A673 (cell line): Measurements from ENCODE around the gene ATP6V0C. TPM values are rescaled to one million over a fixed set of nuclear protein-coding genes. Genes with fewer than 3 reads are reported as not detected.

Experiments
- BruUV-seq: library from RNA; stranded (reverse); fragments of 400-500 nt; replicated peaks from 2 replicates; lab custom pipeline; 2021; lab: Mats Ljungman, UMichigan
- CTCF ChIA-PET: fragments of 300-600 bp; sonication (Branson Sonifier 250); formaldehyde crosslinking; loops from one replicate; lab custom pipeline; 2022; ENCODE audit warnings: antibody characterized with exemption; lab: Charles Lee
- POLR2A ChIA-PET: fragments of 300-600 bp; sonication (Branson Sonifier 250); formaldehyde crosslinking; loops from one replicate; lab custom pipeline; 2022; ENCODE audit warnings: antibody characterized with exemption; ENCODE audit not compliant: low non-redundant PET; lab: Charles Lee
- DNase-seq: peaks from one replicate; pipeline ENCODE4 v3.0.0-alpha.2; 2015; ENCODE audit warnings: low spot score
- H3K27ac ChIP-seq: fragments of 200-600 bp; sonication (generic); 2 replicates; pipeline ENCODE4 v1.5.1; 2016; ENCODE audit warnings: mixed run types, low read depth, mild to moderate bottlenecking, mixed read lengths, antibody characterized with exemption, low read length; ENCODE audit not compliant: poor library complexity, severe bottlenecking
- H3K27me3 ChIP-seq: fragments of 200-600 bp; sonication (generic); replicated peaks from 2 replicates; pipeline ENCODE4 v1.6.1; 2017; ENCODE audit warnings: mixed run types, low read depth, mild to moderate bottlenecking, mixed read lengths, antibody characterized with exemption, low read length; ENCODE audit not compliant: insufficient read depth, poor library complexity
- H3K36me3 ChIP-seq: fragments of 200-600 bp; sonication (generic); 2 replicates; pipeline ENCODE4 v1.6.1; 2016; ENCODE audit warnings: mixed run types, mild to moderate bottlenecking, mixed read lengths, antibody characterized with exemption, low read length; ENCODE audit not compliant: insufficient read depth, poor library complexity, severe bottlenecking
- H3K4me1 ChIP-seq: fragments of 200-600 bp; sonication (generic); 2 replicates; pipeline ENCODE4 v1.6.1; 2017; ENCODE audit warnings: mixed run types, mild to moderate bottlenecking, mixed read lengths, antibody characterized with exemption, low read length; ENCODE audit not compliant: insufficient read depth, poor library complexity, severe bottlenecking
- H3K4me3 ChIP-seq: fragments of 200-600 bp; sonication (generic); 2 replicates; pipeline ENCODE4 v1.5.1; 2016; ENCODE audit warnings: low read depth, mixed run types, mild to moderate bottlenecking, mixed read lengths, low read length; ENCODE audit not compliant: poor library complexity, severe bottlenecking
- H3K9me3 ChIP-seq: fragments of 200-600 bp; sonication (generic); 2 replicates; pipeline ENCODE4 v1.6.1; 2016; ENCODE audit warnings: mixed run types, low read depth, mild to moderate bottlenecking, mixed read lengths, antibody characterized with exemption, low read length; ENCODE audit not compliant: poor library complexity, severe bottlenecking
- CTCF ChIP-seq: fragments of 300-800, 200-600 bp; sonication (generic); conservative IDR thresholded peaks from 2 replicates; pipeline ENCODE4 v1.5.1; 2017; ENCODE audit warnings: low read depth, mild to moderate bottlenecking, antibody characterized with exemption, low read length, moderate library complexity, mixed read lengths
- EZH2 ChIP-seq: fragments of 200-600 bp; sonication (generic); IDR thresholded peaks from 2 replicates; pipeline ENCODE4 v1.6.1; 2017; ENCODE audit warnings: borderline replicate concordance, low read depth, mild to moderate bottlenecking, mixed read lengths, antibody characterized with exemption, low read length; ENCODE audit not compliant: poor library complexity, severe bottlenecking
- intact Hi-C: fragments of 100-400 bp; cut with micrococcal nuclease; formaldehyde crosslinking; loops from one replicate; pipeline ENCODE4 v1.10.0; 2022; ENCODE audit not compliant: unreplicated experiment
- total RNA-seq: library from RNA; stranded (reverse); gene quantifications from 2 replicates; pipeline ENCODE4 v1.2.3, GENCODE V29; 2021

Gene ATP6V0C
- total RNA-seq, 1 experiment from 2014 or later, result 252 TPM

GRCh38 chr16:2511128-2511800, 2.5 kb upstream of the ATP6V0C start:
- BruUV-seq, result no TSS peak
- no peaks in the 10 kb centered on the region for H3K27me3 ChIP-seq
- no peak for TF ChIP-seq CTCF
- TF ChIP-seq EZH2, result no peak
- no peak for DNase-seq
- CTCF ChIA-PET, result interaction anchor here (0.6 to 1.0 kb wide), 2 partner anchors 10 kb away, joined by 3 to 6 read pairs; no protein-coding TSS in a partner anchor
- intact Hi-C loops, result no loop called here
- no peaks in the 10 kb centered on the region for H3K36me3 ChIP-seq
- H3K27ac ChIP-seq, result no peak overlapping the region
- POLR2A ChIA-PET, result no interaction called here
- no peaks in the 10 kb centered on the region for H3K9me3 ChIP-seq
- H3K4me3 ChIP-seq, result no peak overlapping the region
- H3K4me1 ChIP-seq, result peaks cover 15% of the 10 kb centered on the region

- Histone ChIP-seq H3K27ac (no peak overlapping the region), H3K4me3 (no peak overlapping the region), H3K36me3 (no peaks in the 10 kb centered on the region), H3K9me3 (no peaks in the 10 kb centered on the region), H3K4me1 (peaks cover 15% of the 10 kb centered on the region), H3K27me3 (no peaks in the 10 kb centered on the region)
- ChIA-PET POLR2A (interaction anchor here (0.6 kb wide), 1 partner anchor 105 kb away, joined by 3 read pairs; no protein-coding TSS in a partner anchor), CTCF (interaction anchor here (1.0 kb wide), 1 partner anchor 11 kb away, joined by 6 read pairs; no protein-coding TSS in a partner anchor)
- no TSS peak for BruUV-seq
- no peak for DNase-seq
- TF ChIP-seq EZH2 (no peak), CTCF (no peak)
- intact Hi-C loops, result no loop called here
These were observed 1.6 kb upstream of the ATP6V0C start for GRCh38 chr16:2511996-2512734.

GRCh38 chr16:2512735-2513404, 882 bp upstream of the ATP6V0C start:
- intact Hi-C loops, result no loop called here
- CTCF ChIA-PET, result no interaction called here
- no peak for DNase-seq
- peak overlapping the region; percentile 99 for H3K4me3 ChIP-seq
- TF ChIP-seq CTCF (no peak), EZH2 (no peak)
- H3K4me1 ChIP-seq, result peaks cover 15% of the 10 kb centered on the region
- POLR2A ChIA-PET, result interaction anchor here (0.5 to 0.6 kb wide), 2 partner anchors 38 to 106 kb away, joined by 3 read pairs; no protein-coding TSS in a partner anchor
- BruUV-seq, result no TSS peak
- no peaks in the 10 kb centered on the region for H3K27me3 ChIP-seq
- no peaks in the 10 kb centered on the region for H3K9me3 ChIP-seq
- peak overlapping the region; percentile 100 for H3K27ac ChIP-seq
- H3K36me3 ChIP-seq, result no peaks in the 10 kb centered on the region
